Caki2 (cell line): Measurements from ENCODE around the gene KIF12. TPM values are rescaled to one million over a fixed set of nuclear protein-coding genes. Genes with fewer than 3 reads are reported as not detected.
"Not testable (repeated sequence)": the region's sequence is repeated elsewhere in the genome, so short reads cannot be mapped to it uniquely, and the experiment has no call there.

Experiments
- DNase-seq: peaks from one replicate; pipeline ENCODE4 v3.0.0-alpha.2; 2015; ENCODE audit warnings: low read depth
- in situ Hi-C: cut with HindIII; loops from 2 replicates; pipeline ENCODE4 v1.10.0; 2016; ENCODE audit warnings: low sequenced_read_pairs, low pct_unique_long_range_greater_than_20kb, mixed read lengths
- total RNA-seq: library from RNA; depleted of rRNA; stranded (reverse); fragments of >200 nt; shearing (Covaris generic); gene quantifications from 2 replicates; pipeline ENCODE4 v1.2.3, GENCODE V29; 2014; ENCODE audit warnings: low replicate concordance

The KIF12 gene
- total RNA-seq, 1 experiment from 2014 or later, result 19.3 TPM

- in situ Hi-C loops, result no loop called here
- DNase-seq, result no peak
Observed at GRCh38 chr9:114057161-114057885, 41.8 kb downstream of the KIF12 start.

DNA sequence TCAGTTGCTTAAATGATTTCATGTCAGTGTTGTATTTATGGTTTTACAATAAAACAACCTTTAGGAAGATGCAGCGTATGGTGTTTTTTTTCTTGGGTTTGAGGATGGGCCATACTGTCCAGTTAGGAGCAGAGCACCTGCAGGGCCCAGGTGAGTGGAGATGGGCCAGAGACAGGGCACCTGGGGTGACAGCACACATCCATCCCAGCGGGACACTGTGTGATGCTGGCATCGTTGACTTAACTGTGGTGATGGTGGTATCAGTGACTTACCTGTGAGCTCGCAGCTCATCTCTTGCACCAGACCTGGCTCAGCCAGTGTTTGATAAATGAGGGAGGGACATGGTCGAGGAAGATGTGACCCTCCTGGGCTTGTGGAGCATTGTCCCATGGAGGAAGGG is 42.6 kb downstream of the KIF12 start:
- no peak for DNase-seq
- in situ Hi-C loops, result no loop called here

GRCh38 chr9:114055894-114056293 is 43.2 kb downstream of the KIF12 start:
- in situ Hi-C loops, result no loop called here
- no peak for DNase-seq

DNA sequence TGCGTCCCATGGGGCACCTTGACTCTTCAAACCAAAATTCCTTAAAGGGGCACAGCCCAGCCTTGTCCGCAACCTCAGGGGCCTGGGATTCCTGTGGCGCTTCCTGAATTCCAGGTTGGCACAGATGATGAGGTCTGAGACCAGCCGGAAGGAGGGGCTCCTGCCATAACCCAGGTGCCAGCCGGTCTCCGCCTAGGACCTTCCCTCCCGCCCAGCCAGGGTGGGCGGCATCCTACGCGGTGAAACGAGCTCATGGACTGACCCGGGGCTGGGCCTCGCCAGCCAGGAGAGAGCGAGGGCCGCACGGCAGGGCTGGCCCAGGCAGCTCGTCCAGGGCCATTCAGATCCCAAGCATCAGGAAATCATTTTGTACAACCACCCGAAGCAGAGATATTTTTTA is 44.0 kb downstream of the KIF12 start:
- in situ Hi-C loops, result no loop called here
- DNase-seq, result no peak

- in situ Hi-C loops, result no loop called here
- DNase-seq, result no peak
Observed at GRCh38 chr9:114054191-114054690, 44.9 kb downstream of the KIF12 start.

- DNase-seq, result no peak
- in situ Hi-C loops, result no loop called here
Observed at GRCh38 chr9:114053246-114054005, 45.7 kb downstream of the KIF12 start.

DNA sequence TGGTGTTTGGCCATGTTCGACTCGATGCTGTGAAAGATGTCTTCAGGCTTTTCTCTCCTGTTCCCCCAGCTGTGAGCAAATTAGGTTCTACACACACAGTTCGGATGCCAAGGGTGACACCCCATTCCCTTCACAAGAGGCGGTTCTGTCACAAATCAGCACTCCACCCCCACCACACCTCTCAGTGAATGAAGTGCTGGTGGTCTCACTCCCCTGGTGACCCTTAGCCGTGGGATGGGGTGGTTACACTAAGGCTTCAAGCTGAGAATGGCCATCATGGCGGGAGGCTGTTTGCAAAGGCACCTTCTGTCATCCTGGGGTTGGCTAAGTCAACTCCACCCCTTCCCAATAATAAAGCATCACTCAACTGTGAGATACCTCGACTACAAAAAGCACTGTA is 47.4 kb downstream of the KIF12 start:
- no peak for DNase-seq
- in situ Hi-C loops, result no loop called here

DNA sequence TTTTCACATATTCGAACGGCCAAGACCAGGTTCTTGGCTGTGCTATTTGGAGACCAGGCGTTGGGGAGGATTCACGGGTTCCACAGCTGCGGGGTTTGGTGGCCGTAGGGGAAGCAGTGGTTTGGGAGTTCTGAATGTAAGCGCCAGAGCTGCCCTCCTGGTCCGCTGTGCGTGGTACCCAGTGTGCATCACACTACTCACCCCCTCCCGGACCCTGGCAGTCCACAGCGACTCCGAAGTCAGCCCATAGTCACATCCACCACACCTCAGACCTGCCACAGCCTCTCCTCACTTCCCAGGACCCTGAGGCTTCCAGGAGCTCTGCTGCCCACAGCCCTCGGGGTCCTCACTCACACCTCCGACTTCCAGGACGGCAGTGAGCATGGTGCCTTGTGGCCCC is 47.8 kb downstream of the KIF12 start:
- DNase-seq, result no peak
- in situ Hi-C loops, result no loop called here

GRCh38 chr9:114050646-114051045 is 48.4 kb downstream of the KIF12 start:
- in situ Hi-C loops, result no loop called here
- DNase-seq, result no peak

- DNase-seq, result no peak
- in situ Hi-C loops, result no loop called here
Observed at GRCh38 chr9:114050226-114050568, 48.9 kb downstream of the KIF12 start.

DNA sequence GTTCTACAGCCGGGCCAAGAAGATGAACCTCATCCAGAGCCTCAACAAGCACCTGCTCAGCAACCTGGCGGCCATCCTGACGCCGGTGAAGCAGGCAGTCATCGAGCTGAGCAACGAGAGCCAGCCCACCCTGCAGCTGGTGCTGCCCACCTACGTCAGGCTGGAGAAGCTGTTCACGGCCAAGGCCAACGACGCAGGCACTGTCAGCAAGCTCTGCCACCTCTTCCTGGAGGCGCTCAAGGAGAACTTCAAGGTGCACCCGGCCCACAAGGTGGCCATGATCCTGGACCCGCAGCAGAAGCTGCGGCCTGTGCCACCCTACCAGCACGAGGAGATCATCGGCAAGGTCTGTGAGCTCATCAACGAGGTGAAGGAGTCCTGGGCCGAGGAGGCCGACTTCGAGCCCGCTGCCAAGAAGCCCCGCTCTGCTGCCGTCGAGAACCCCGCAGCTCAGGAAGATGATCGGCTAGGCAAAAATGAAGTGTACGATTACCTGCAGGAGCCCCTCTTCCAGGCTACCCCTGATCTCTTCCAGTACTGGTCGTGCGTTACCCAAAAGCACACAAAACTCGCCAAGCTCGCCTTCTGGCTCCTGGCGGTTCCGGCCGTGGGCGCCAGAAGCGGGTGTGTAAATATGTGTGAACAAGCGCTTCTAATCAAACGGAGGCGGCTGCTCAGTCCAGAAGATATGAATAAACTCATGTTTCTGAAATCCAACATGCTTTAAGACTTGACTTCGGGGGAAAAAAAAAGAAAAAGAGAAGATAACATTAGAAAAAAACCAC is 49.5 kb downstream of the KIF12 start:
- in situ Hi-C loops, result no loop called here
- no peak for DNase-seq

GRCh38 chr9:114048533-114049415 is 50.3 kb downstream of the KIF12 start:
- DNase-seq, result no peak
- in situ Hi-C loops, result no loop called here

DNA sequence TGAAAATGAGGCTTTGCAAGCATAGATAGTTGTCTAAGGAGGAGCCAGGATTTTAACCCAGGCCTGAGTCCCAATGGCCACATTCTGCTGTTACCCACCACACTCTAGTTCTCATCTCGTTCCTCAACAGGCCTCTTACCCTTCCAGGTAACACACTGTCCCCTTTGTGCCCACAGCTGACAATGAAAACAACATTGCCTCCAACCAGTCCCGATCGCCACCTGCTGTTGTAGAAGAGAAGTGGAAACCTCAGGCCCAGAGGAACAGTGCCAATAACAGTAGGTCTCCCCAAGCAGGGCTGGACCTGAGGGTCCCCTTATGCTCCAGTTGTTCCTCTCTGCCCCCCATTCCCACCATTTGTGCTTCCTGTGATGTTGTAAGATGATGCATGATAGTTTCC is 51.4 kb downstream of the KIF12 start:
- no peak for DNase-seq

GRCh38 chr9:114046875-114047274 is 52.2 kb downstream of the KIF12 start:
- in situ Hi-C loops, result no loop called here
- DNase-seq, result no peak

More for the DNA sequence above, 51.4 kb downstream of the KIF12 start:
- in situ Hi-C loops, result no loop called here

DNA sequence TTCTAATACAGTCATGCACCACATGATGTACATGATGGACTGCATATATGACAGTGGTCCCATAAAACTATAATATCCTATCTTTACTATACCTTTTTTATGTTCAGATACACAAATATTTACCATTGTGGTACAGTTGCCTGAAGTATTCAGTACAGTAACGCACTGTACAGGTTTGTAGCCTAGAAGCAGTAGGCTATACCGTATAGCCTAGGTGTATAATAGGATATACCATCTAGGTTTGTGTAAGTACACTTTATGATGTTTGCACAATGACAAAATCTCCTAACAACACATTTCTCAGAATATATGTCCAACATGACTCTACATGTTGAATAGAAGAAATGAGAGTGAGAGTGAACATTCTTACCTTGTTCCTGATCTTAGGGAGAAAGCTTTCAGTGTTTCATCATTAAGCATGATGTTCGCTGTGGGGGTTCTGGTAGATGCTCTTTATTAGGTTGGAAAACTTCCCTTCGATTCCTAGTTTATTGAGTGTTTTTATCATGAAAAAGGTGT is 52.8 kb downstream of the KIF12 start:
- in situ Hi-C loops, result no loop called here
- DNase-seq, result no peak

DNA sequence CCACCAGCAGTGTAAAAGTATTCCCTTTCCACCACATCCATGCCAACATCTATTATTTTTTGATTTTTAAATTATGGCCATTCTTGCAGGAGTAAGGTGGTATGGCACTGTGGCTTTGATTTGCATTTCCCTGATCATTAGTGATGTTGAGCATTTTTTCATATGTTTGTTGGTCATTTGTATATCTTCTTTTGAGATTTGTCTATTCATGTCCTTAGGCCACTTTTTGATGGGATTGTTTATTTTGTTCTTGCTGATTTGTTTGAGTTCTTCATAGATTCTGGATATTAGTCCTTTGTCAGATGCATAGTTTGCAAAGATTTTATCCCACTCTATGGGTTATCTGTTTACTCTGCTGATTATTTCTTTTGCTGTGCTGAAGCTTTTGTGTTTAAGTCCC is 55.4 kb downstream of the KIF12 start:
- in situ Hi-C loops, DNase-seq: not testable (repeated sequence)
